H1 (cell line): ENCODE data around the gene AMZ1. TPM values are rescaled to one million over a fixed set of nuclear protein-coding genes. Genes with fewer than 3 reads are reported as not detected.

Source experiments
- ATF3 ChIP-seq: IDR thresholded peaks from 2 replicates; pipeline ENCODE4 v1.6.1; 2011; ENCODE audit warnings: low read depth, mild to moderate bottlenecking, low read length; ENCODE audit not compliant: insufficient read depth
- BRCA1 ChIP-seq: IDR thresholded peaks from 2 replicates; pipeline ENCODE4 v1.6.1; 2012; ENCODE audit warnings: low read depth, low read length, improper control_type of control experiment
- CTBP2 ChIP-seq: IDR thresholded peaks from 2 replicates; pipeline ENCODE4 v1.7.0; 2011; ENCODE audit warnings: borderline replicate concordance, mild to moderate bottlenecking, moderate library complexity, mixed read lengths, low read length; ENCODE audit not compliant: insufficient read depth, insufficient read length
- EP300 ChIP-seq, 2 experiments: IDR thresholded peaks; 1 replicate in 1 of 2; 2 replicates in 1 of 2; pipeline ENCODE4 v1.6.1; 2011 to 2012; ENCODE audit warnings: low read depth in 2 of 2, low read length in 2 of 2, mild to moderate bottlenecking in 2 of 2, borderline replicate concordance in 1 of 2, inconsistent platforms in 1 of 2, moderate library complexity in 1 of 2
- SAP30 ChIP-seq: fragments of 300-600 bp; sonication (generic); IDR thresholded peaks from 2 replicates; pipeline ENCODE4 v1.7.1; 2012; ENCODE audit warnings: low read length, moderate library complexity, mild to moderate bottlenecking, inconsistent platforms; ENCODE audit not compliant: insufficient read depth, insufficient replicate concordance
- polyA plus RNA-seq, 7 experiments: library from polyadenylated mRNA; depleted of rRNA in 3 of 7; stranded (reverse) in 5 of 7; unstranded in 2 of 7; fragments of >200 nt in 5 of 7; fragments of 200-250 nt in 2 of 7; gene quantifications; 1 replicate in 5 of 7; 2 replicates in 1 of 7; 4 replicates in 1 of 7; pipeline versions ENCODE4 v1.2.1 to v1.2.3, GENCODE V29; 2011 to 2013; ENCODE audit warnings: missing spikeins in 2 of 7, mixed read lengths in 2 of 7
- total RNA-seq: library from RNA; stranded (reverse); fragmentation: NEBNext Ultra II Directional; extraction: Animal tissue kit (Norgen Biotek cat#: 25700); gene quantifications from 2 replicates; pipeline ENCODE4 v1.2.1, GENCODE V29; 2021

Gene AMZ1
- total and polyA plus RNA-seq, 2 of the 8 experiments (the other 6 are each of a cell fraction or from before 2014, with no cell fraction given) = 0.59 to 1.4 TPM

- TF ChIP-seq BRCA1 (no peak), ATF3 (no peak), CTBP2 (no peak), EP300 (IDR thresholded peaks at IDR 0.05; ENCODE audit: borderline replicate concordance in 1 of 2, low read depth in 2 of 2, low read length in 2 of 2) (no peak), SAP30 (no peak)
Measured at GRCh38 chr7:2649991-2650390, 38.0 kb upstream of the AMZ1 start (continued).
